ENCODE results near the gene NUDT2. TPM values are rescaled to one million over a fixed set of nuclear protein-coding genes. Genes with fewer than 3 reads are reported as not detected.

The NUDT2 gene
- total RNA-seq, 4 donors from 2014 or later = 1.4 to 31.0 (median 9.7) TPM

- 80% methylated on average over 4 of the region's 4 CpGs; no CpG with 5 or more reads in 1 of the 2 donors for WGBS, 2 donors (ENCODE audit: low coverage in 1 of 2)
- H3K36me3 ChIP-seq = no peaks in the 10 kb centered on the region
- no peak overlapping the region for H3K4me3 ChIP-seq
- no peaks in the 10 kb centered on the region for H3K4me1 ChIP-seq
- intact Hi-C loops (cut with DNase I; ENCODE audit: low total_unique reads) (no loop called here), in situ Hi-C loops (cut with MboI; ENCODE audit: low pct_ligation_motif_present in 1 of 4, low pct_unique_long_range_greater_than_20kb in 1 of 4, low sequenced_read_pairs in 3 of 4) (loop anchor here in 1 of 4 donors (10.0 kb wide), 1 partner anchor 52 kb away; no protein-coding TSS in a partner anchor)
- H3K27ac ChIP-seq = no peak overlapping the region
- H3K27me3 ChIP-seq = peaks cover 11% of the 10 kb centered on the region
- no peak for DNase-seq
- TF ChIP-seq POLR2A (IDR thresholded peaks at IDR 0.05) (no peak), POLR2AphosphoS5 (IDR thresholded peaks at IDR 0.05) (no peak), EP300 (IDR thresholded peaks at IDR 0.05; ENCODE audit: low read depth) (no peak)
- TF ChIP-seq, protein P1, sequence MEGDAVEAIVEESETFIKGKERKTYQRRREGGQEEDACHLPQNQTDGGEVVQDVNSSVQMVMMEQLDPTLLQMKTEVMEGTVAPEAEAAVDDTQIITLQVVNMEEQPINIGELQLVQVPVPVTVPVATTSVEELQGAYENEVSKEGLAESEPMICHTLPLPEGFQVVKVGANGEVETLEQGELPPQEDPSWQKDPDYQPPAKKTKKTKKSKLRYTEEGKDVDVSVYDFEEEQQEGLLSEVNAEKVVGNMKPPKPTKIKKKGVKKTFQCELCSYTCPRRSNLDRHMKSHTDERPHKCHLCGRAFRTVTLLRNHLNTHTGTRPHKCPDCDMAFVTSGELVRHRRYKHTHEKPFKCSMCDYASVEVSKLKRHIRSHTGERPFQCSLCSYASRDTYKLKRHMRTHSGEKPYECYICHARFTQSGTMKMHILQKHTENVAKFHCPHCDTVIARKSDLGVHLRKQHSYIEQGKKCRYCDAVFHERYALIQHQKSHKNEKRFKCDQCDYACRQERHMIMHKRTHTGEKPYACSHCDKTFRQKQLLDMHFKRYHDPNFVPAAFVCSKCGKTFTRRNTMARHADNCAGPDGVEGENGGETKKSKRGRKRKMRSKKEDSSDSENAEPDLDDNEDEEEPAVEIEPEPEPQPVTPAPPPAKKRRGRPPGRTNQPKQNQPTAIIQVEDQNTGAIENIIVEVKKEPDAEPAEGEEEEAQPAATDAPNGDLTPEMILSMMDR (IDR thresholded peaks at IDR 0.05) = no peak
- no peaks in the 10 kb centered on the region for H3K9me3 ChIP-seq
Observed at GRCh38 chr9:34387239-34387638, 57.9 kb downstream of the NUDT2 start.

- Histone ChIP-seq H3K27ac (no peak overlapping the region), H3K4me1 (no peaks in the 10 kb centered on the region), H3K27me3 (peaks cover 11% of the 10 kb centered on the region), H3K4me3 (no peak overlapping the region), H3K9me3 (no peaks in the 10 kb centered on the region), H3K36me3 (no peaks in the 10 kb centered on the region)
- 63% methylated on average over 1 of the region's 1 CpG; no CpG with 5 or more reads in 1 of the 2 donors for WGBS, 2 donors (ENCODE audit: low coverage in 1 of 2)
- TF ChIP-seq, protein P1 (IDR thresholded peaks at IDR 0.05) = no peak
- TF ChIP-seq POLR2AphosphoS5 (IDR thresholded peaks at IDR 0.05) (no peak), POLR2A (IDR thresholded peaks at IDR 0.05) (no peak), EP300 (IDR thresholded peaks at IDR 0.05; ENCODE audit: low read depth) (no peak)
- in situ Hi-C loops (cut with MboI; ENCODE audit: low pct_ligation_motif_present in 1 of 4, low pct_unique_long_range_greater_than_20kb in 1 of 4, low sequenced_read_pairs in 3 of 4) (no loop called here), intact Hi-C loops (cut with DNase I; ENCODE audit: low total_unique reads) (no loop called here)
- no peak for DNase-seq
Observed at GRCh38 chr9:34392511-34392910, 63.1 kb downstream of the NUDT2 start.

Small RNA genes within 50 kb of the gene (small RNA-seq; reads per million reads assigned to genes)
- 0 reads per million in 4 donors for gene RF00019
- gene RNU2-50P = 0 to 0.53 (median 0.07) reads per million in 4 donors

Other genes with a start within 250 kb of the NUDT2 start
- gene DCAF12, start 202.9 kb upstream of the NUDT2 start, total RNA-seq = 10 to 100 TPM; 22.1 to 29.7 (median 26.3) TPM
- 10 to 100 TPM; 13.5 to 37.8 (median 31.7) TPM for gene UBAP1, start 150.5 kb upstream of the NUDT2 start, total RNA-seq
- gene KIF24, start 301 bp upstream of the NUDT2 start, total RNA-seq = 1 to 10 TPM in 2 of 4 donors, under 1 TPM in 2; 0.37 to 6.8 (median 1.1) TPM
- gene MYORG, start 47.3 kb downstream of the NUDT2 start, total RNA-seq = 100 to 1,000 TPM in 1 of 4 donors, 10 to 100 TPM in 3; 42.0 to 113 (median 66.3) TPM
- gene FAM219A, start 129.0 kb downstream of the NUDT2 start, total RNA-seq = 10 to 100 TPM in 1 of 4 donors, 1 to 10 TPM in 3; 3.7 to 15.3 (median 8.0) TPM
- gene DNAI1, start 129.2 kb downstream of the NUDT2 start, total RNA-seq = not detected
- 1 to 10 TPM in 2 of 4 donors, not detected in 2; 1.4 to 1.7 TPM for gene ENHO, start 193.4 kb downstream of the NUDT2 start, total RNA-seq

Measured in transverse colon (tissue), 4 donors.